ENCODE data around the gene RBM38.
A peak's percentile ranks its signal among the peaks of the same experiment; 100 is the strongest.
"Not testable (repeated sequence)": the region's sequence is repeated elsewhere in the genome, so short reads cannot be mapped to it uniquely, and the experiment has no call there.

RBM38 gene

GRCh38 chr20:57421253-57422220 is 30.3 kb downstream of the RBM38 start:
- DNase-seq, result no peak

GRCh38 chr20:57422254-57422653 is 31.1 kb downstream of the RBM38 start:
- no peak for DNase-seq

- no peak for DNase-seq
Observed at GRCh38 chr20:57425150-57426013, 34.2 kb downstream of the RBM38 start.

- peak; percentile 12 for DNase-seq
Observed at GRCh38 chr20:57426271-57426689, 35.1 kb downstream of the RBM38 start.

- no peak for DNase-seq
Observed at GRCh38 chr20:57426831-57427230, 35.6 kb downstream of the RBM38 start.

- DNase-seq, result no peak
Observed at GRCh38 chr20:57428324-57429158, 37.3 kb downstream of the RBM38 start.

- no peak for DNase-seq
Observed at GRCh38 chr20:57429159-57429496, 37.9 kb downstream of the RBM38 start.

- DNase-seq, result no peak
Observed at GRCh38 chr20:57429580-57430200, 38.5 kb downstream of the RBM38 start.

- DNase-seq, result not testable (repeated sequence)
Observed at GRCh38 chr20:57430201-57430596, 39.0 kb downstream of the RBM38 start.

GRCh38 chr20:57431539-57431835 is 40.3 kb downstream of the RBM38 start:
- no peak for DNase-seq

GRCh38 chr20:57432480-57432861 is 41.3 kb downstream of the RBM38 start:
- no peak for DNase-seq

- DNase-seq, result no peak
Observed at GRCh38 chr20:57432862-57433491, 41.8 kb downstream of the RBM38 start.

- DNase-seq, result no peak
Observed at GRCh38 chr20:57433657-57434389, 42.6 kb downstream of the RBM38 start.

GRCh38 chr20:57434390-57434700 is 43.1 kb downstream of the RBM38 start:
- DNase-seq, result no peak

GRCh38 chr20:57435105-57435497 is 43.9 kb downstream of the RBM38 start:
- no peak for DNase-seq

- peak; percentile 36 for DNase-seq
Observed at GRCh38 chr20:57435498-57436222, 44.5 kb downstream of the RBM38 start.

GRCh38 chr20:57436223-57436545 is 45.0 kb downstream of the RBM38 start:
- DNase-seq, result no peak

- DNase-seq, result no peak
Observed at GRCh38 chr20:57437267-57437666, 46.1 kb downstream of the RBM38 start.

- no peak for DNase-seq
Observed at GRCh38 chr20:57437672-57438330, 46.6 kb downstream of the RBM38 start.

GRCh38 chr20:57438552-57438951 is 47.4 kb downstream of the RBM38 start:
- DNase-seq, result no peak

GRCh38 chr20:57439432-57439831 is 48.2 kb downstream of the RBM38 start:
- DNase-seq, result peak; percentile 41

All from NCI-H1417 treated with DMSO at 0.1 percent for 48 hours (cell line).